PC-3 (cell line): Measurements from ENCODE around the gene KRTAP10-10. TPM values are rescaled to one million over a fixed set of nuclear protein-coding genes. Genes with fewer than 3 reads are reported as not detected.

ENCODE experiments used
- ATAC-seq: fragments of 200-7000 bp; cut with Tn5 transposase; 2 replicates; pipeline ENCODE4 v1.9.1; 2020; ENCODE audit warnings: mild to moderate bottlenecking, moderate library complexity
- BruUV-seq: library from RNA; stranded (reverse); fragments of 400-500 nt; replicated peaks from 2 replicates; lab custom pipeline; 2021; lab: Mats Ljungman, UMichigan
- CTCF ChIA-PET: fragments of 300-600 bp; sonication (Branson Sonifier 250); formaldehyde crosslinking; loops from one replicate; lab custom pipeline; 2022; ENCODE audit warnings: antibody characterized with exemption; lab: Charles Lee
- POLR2A ChIA-PET: fragments of 300-600 bp; sonication (Branson Sonifier 250); formaldehyde crosslinking; loops from one replicate; lab custom pipeline; 2022; ENCODE audit warnings: antibody characterized with exemption; ENCODE audit not compliant: unreplicated experiment; lab: Charles Lee
- DNase-seq: peaks from one replicate; pipeline ENCODE4 v3.0.0-alpha.2; 2015
- H2AFZ ChIP-seq: fragments of 300-600 bp; sonication (generic); 2 replicates; pipeline ENCODE4 v1.6.0; 2016; ENCODE audit warnings: antibody characterized with exemption, low read length
- H3F3A ChIP-seq: fragments of 300-600 bp; sonication (generic); one replicate; pipeline ENCODE4 v1.6.0; 2017; ENCODE audit warnings: antibody characterized with exemption, low read length, control low read depth, mild to moderate bottlenecking; ENCODE audit not compliant: unreplicated experiment
- H3K27ac ChIP-seq: fragments of 300-600 bp; sonication (generic); 2 replicates; pipeline ENCODE4 v1.5.1; 2016; ENCODE audit warnings: mild to moderate bottlenecking, low read length
- H3K27me3 ChIP-seq: fragments of 300-600 bp; sonication (generic); 2 replicates; pipeline ENCODE4 v1.6.1; 2016; ENCODE audit warnings: low read length, mixed read lengths
- H3K36me3 ChIP-seq: fragments of 300-600 bp; sonication (generic); 2 replicates; pipeline ENCODE4 v1.6.1; 2016; ENCODE audit warnings: low read depth, mixed run types, low read length, mixed read lengths
- H3K4me1 ChIP-seq: fragments of 300-600 bp; sonication (generic); 2 replicates; pipeline ENCODE4 v1.5.1; 2016; ENCODE audit warnings: low read length; ENCODE audit not compliant: insufficient read depth
- H3K4me2 ChIP-seq: fragments of 300-600 bp; sonication (generic); 2 replicates; pipeline ENCODE4 v1.6.0; 2016; ENCODE audit warnings: low read length
- H3K4me3 ChIP-seq: fragments of 300-600 bp; sonication (generic); 2 replicates; pipeline ENCODE4 v1.5.1; 2016; ENCODE audit warnings: mild to moderate bottlenecking, low read length, mixed read lengths
- H3K79me2 ChIP-seq: fragments of 300-600 bp; sonication (generic); 2 replicates; pipeline ENCODE4 v1.6.1; 2017; ENCODE audit warnings: low read length, mixed read lengths
- H3K9ac ChIP-seq: fragments of 300-600 bp; sonication (generic); 2 replicates; pipeline ENCODE4 v1.6.0; 2016; ENCODE audit warnings: mild to moderate bottlenecking, low read length
- H3K9me2 ChIP-seq: fragments of 300-600 bp; sonication (generic); replicated peaks from 2 replicates; pipeline ENCODE4 v1.6.1; 2016; ENCODE audit warnings: mixed run types, low read length, mixed read lengths
- H3K9me3 ChIP-seq: fragments of 300-600 bp; sonication (generic); 2 replicates; pipeline ENCODE4 v1.6.1; 2016; ENCODE audit warnings: low read length, mixed read lengths
- H4K20me1 ChIP-seq: fragments of 300-600 bp; sonication (generic); 2 replicates; pipeline ENCODE4 v1.6.1; 2016; ENCODE audit warnings: low read length, mixed read lengths
- CTCF ChIP-seq: fragments of 300-600 bp; sonication (generic); conservative IDR thresholded peaks from 2 replicates; pipeline ENCODE4 v1.5.1; 2017; ENCODE audit warnings: antibody characterized with exemption, low read depth, mild to moderate bottlenecking, low read length
- EZH2 ChIP-seq: fragments of 300-600 bp; sonication (generic); IDR thresholded peaks from one replicate; pipeline ENCODE4 v1.6.1; 2017; ENCODE audit warnings: antibody characterized with exemption, mild to moderate bottlenecking, low read length; ENCODE audit not compliant: unreplicated experiment
- EZH2phosphoT487 ChIP-seq: fragments of 300-600 bp; sonication (generic); IDR thresholded peaks from 2 replicates; pipeline ENCODE4 v1.6.1; 2018; ENCODE audit warnings: mild to moderate bottlenecking, antibody characterized with exemption, low read length, borderline replicate concordance
- intact Hi-C: fragments of 100-400 bp; cut with micrococcal nuclease; formaldehyde crosslinking; loops from 2 replicates; pipeline ENCODE4 v1.9.0; 2023
- total RNA-seq: library from RNA; depleted of rRNA; stranded (reverse); fragments of >200 nt; gene quantifications from 2 replicates; pipeline ENCODE4 v1.2.3, GENCODE V29; 2014

The KRTAP10-10 gene
- total RNA-seq, 1 experiment from 2014 or later: not detected

DNA sequence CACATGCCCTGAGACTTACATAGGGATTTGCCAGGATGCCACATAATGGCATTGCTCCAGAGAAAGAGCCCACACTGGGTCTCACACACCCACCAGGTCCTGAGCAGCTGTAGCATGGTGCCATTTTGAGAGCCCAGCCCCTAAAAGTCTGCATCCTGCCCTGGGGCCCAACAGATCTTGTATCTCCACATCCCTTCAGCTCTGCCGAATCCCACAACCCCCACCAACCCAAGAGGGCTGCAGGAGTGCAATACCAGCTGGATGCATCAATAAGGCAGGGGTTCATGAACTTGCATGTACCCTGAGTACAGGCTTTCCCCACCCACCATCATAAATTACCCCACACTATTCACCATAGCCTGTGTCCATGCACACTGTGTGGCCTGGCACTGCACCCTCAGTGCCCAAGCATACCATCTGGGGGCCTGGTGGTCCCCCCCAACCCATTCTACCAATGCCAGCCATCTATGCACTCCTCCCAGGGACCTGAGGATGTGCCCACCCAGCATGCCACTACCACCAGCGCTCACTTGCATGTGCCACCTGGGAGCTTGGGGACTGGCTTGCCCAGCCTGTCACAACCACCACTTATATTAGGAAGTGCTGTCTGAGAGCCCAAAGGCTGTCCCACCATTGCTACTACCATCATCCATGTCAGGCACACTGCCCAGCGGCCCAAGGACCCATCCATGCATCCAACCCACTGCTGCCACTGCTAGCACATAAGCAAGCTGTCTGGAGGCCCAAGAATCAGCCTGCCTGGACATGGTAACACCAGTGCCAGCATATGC, 33.7 kb downstream of the KRTAP10-10 start:
- peaks cover 17% of the 10 kb centered on the region; the same call in 1 of the 2 replicates for H3K9me3 ChIP-seq
- no TSS peak for BruUV-seq
- intact Hi-C loops: no loop called here
- H3K4me1 ChIP-seq: peaks cover 11% of the 10 kb centered on the region; the same call in 1 of the 2 replicates
- no peak overlapping the region for H3K27ac ChIP-seq
- no peaks in the 10 kb centered on the region; the same call in 1 of the 2 replicates for H3K36me3 ChIP-seq
- H3K79me2 ChIP-seq: no peaks in the 10 kb centered on the region
- ATAC-seq (no peak), DNase-seq (no peak)
- H3K9me2 ChIP-seq: no peaks in the 10 kb centered on the region
- CTCF ChIA-PET: no interaction called here
- H2AFZ ChIP-seq: no peak overlapping the region
- no peak overlapping the region for H3K9ac ChIP-seq
- H3K4me3 ChIP-seq: no peak overlapping the region
- H3K27me3 ChIP-seq: no peaks in the 10 kb centered on the region
- H3F3A ChIP-seq: no peaks in the 10 kb centered on the region
- H3K4me2 ChIP-seq: no peak overlapping the region
- TF ChIP-seq EZH2 (no peak), EZH2phosphoT487 (no peak), CTCF (no peak)
- POLR2A ChIA-PET: no interaction called here
- H4K20me1 ChIP-seq: no peaks in the 10 kb centered on the region

GRCh38 chr21:44671911-44672310, 34.8 kb downstream of the KRTAP10-10 start:
- no peak overlapping the region for H3K9ac ChIP-seq
- no peaks in the 10 kb centered on the region for H3K9me2 ChIP-seq
- H3K36me3 ChIP-seq: no peaks in the 10 kb centered on the region; the same call in 1 of the 2 replicates
- ChIA-PET CTCF (no interaction called here), POLR2A (no interaction called here)
- intact Hi-C loops: no loop called here
- H3K9me3 ChIP-seq: peaks cover 17% of the 10 kb centered on the region; the same call in 1 of the 2 replicates
- peaks cover 4% of the 10 kb centered on the region; the same call in 1 of the 2 replicates for H3K4me1 ChIP-seq
- H3F3A ChIP-seq: no peaks in the 10 kb centered on the region
- no peak overlapping the region for H3K27ac ChIP-seq
- no TSS peak for BruUV-seq
- no peak overlapping the region for H3K4me2 ChIP-seq
- no peak overlapping the region for H3K4me3 ChIP-seq
- no peak for DNase-seq
- ATAC-seq: no peak
- H2AFZ ChIP-seq: no peak overlapping the region
- TF ChIP-seq CTCF: no peak
- no peak for TF ChIP-seq EZH2
- no peak for TF ChIP-seq EZH2phosphoT487
- H3K27me3 ChIP-seq: no peaks in the 10 kb centered on the region
- no peaks in the 10 kb centered on the region for H3K79me2 ChIP-seq
- no peaks in the 10 kb centered on the region for H4K20me1 ChIP-seq

DNA sequence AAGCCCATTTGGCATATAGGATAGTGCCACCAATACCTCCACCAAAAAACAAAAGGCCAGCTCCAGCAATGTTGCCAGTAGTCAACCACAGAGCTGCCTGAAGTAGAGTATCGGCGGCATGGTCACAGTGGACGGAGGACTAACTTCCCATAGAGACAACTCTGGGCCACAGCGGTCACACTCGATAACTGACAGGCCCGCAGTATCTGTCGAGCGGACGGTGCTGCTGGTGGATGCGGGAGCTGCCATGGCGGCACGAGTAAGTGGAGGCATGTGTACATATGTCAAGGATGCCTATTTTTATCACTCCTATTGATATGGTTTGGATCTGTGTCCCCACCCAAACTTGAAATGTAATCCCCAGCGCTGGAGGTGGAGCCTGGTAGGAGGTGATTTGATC, 40.7 kb downstream of the KRTAP10-10 start:
- H3K9me3 ChIP-seq: peaks cover 11% of the 10 kb centered on the region; the same call in 1 of the 2 replicates
- intact Hi-C loops: no loop called here
- ChIA-PET POLR2A (no interaction called here), CTCF (no interaction called here)
- no peaks in the 10 kb centered on the region for H3F3A ChIP-seq
- no peak overlapping the region for H3K4me3 ChIP-seq
- no peaks in the 10 kb centered on the region for H3K9me2 ChIP-seq
- H3K79me2 ChIP-seq: no peaks in the 10 kb centered on the region
- no TSS peak for BruUV-seq
- H3K27ac ChIP-seq: no peak overlapping the region
- DNase-seq (no peak), ATAC-seq (no peak)
- no peaks in the 10 kb centered on the region for H3K4me1 ChIP-seq
- no peaks in the 10 kb centered on the region for H4K20me1 ChIP-seq
- TF ChIP-seq CTCF: no peak
- no peak for TF ChIP-seq EZH2phosphoT487
- no peak for TF ChIP-seq EZH2
- H3K9ac ChIP-seq: no peak overlapping the region
- H3K4me2 ChIP-seq: no peak overlapping the region
- no peak overlapping the region for H2AFZ ChIP-seq
- no peaks in the 10 kb centered on the region for H3K27me3 ChIP-seq
- H3K36me3 ChIP-seq: no peaks in the 10 kb centered on the region
